Adrenal gland (tissue), 19 donors: Measurements from ENCODE around the gene GPR35. TPM values are rescaled to one million over a fixed set of nuclear protein-coding genes. Genes with fewer than 3 reads are reported as not detected.
A peak's percentile ranks its signal among the peaks of the same experiment; 100 is the strongest.

Experiments
- DNase-seq, 7 donors: peaks; one replicate each; pipeline ENCODE4 v3.0.0-alpha.2; 2019 to 2020
- H3K27ac ChIP-seq, 5 donors: fragments of 200-600 bp; sonication (generic) in 4 of 5; 1 replicate in 3 of 5; 2 replicates in 2 of 5; pipeline versions ENCODE4 v1.5.1 to v1.8.0; 2016 to 2020; ENCODE audit warnings: mild to moderate bottlenecking in 1 of 5
- H3K27me3 ChIP-seq: fragments of 200-600 bp; 2 replicates; pipeline ENCODE4 v1.8.0; 2021
- H3K36me3 ChIP-seq, 2 donors: fragments of 200-600 bp; replicated peaks in 1 of 2; 1 replicate in 1 of 2; 2 replicates in 1 of 2; pipeline versions ENCODE4 v1.5.1 to v1.8.0; 2018 to 2022
- H3K4me1 ChIP-seq, 2 donors: fragments of 200-600 bp; replicated peaks in 1 of 2; 1 replicate in 1 of 2; 2 replicates in 1 of 2; pipeline versions ENCODE4 v1.5.1 to v1.8.0; 2018 to 2021
- H3K4me3 ChIP-seq, 4 donors: fragments of 200-600 bp; sonication (generic) in 3 of 4; one replicate each; pipeline ENCODE4 v1.5.1; 2016 to 2018
- H3K9me3 ChIP-seq, 3 donors: fragments of 200-600 bp; sonication (generic) in 1 of 3; replicated peaks in 1 of 3; 1 replicate in 2 of 3; 2 replicates in 1 of 3; pipeline versions ENCODE4 v1.5.1 to v1.8.0; 2016 to 2021
- CTCF ChIP-seq, 6 experiments: fragments of 450-650 bp in 4 of 6; fragments of 200-600 bp in 2 of 6; sonication (generic) in 1 of 6; IDR thresholded peaks; 1 replicate in 5 of 6; 2 replicates in 1 of 6; pipeline versions ENCODE4 v1.5.1 to v1.8.0; 2016 to 2021; ENCODE audit warnings: antibody characterized with exemption in 6 of 6, mild to moderate bottlenecking in 2 of 6, moderate library complexity in 1 of 6
- POLR2A ChIP-seq, 2 donors: fragments of 450-650 bp; IDR thresholded peaks; one replicate each; pipeline ENCODE4 v1.6.1; 2017; ENCODE audit warnings: antibody characterized with exemption in 2 of 2, mild to moderate bottlenecking in 2 of 2, moderate library complexity in 1 of 2
- WGBS, 4 donors: extraction: QIAGEN DNeasy Blood & Tissue Kit in 2 of 4; methylation state at CpG; one replicate each; pipeline versions ENCODE4 v1.1.5 to v1.1.7; 2013 to 2017; 5-methylcytosine and 5-hydroxymethylcytosine counted together
- intact Hi-C, 2 donors: fragments of 100-400 bp; cut with DNase I; formaldehyde crosslinking; loops; one replicate each; pipeline versions ENCODE4 v1.14.1 to v1.15.0; 2022 to 2023
- long read RNA-seq, 10 donors: library from polyadenylated mRNA in 3 of 10; unstranded in 2 of 10; stranded (forward) in 1 of 10; transcript quantifications; one replicate each; pipeline ENCODE4 v2.0.0 and lab custom pipeline, GENCODE V29; 2021 to 2026
- polyA plus RNA-seq, 3 donors: library from polyadenylated mRNA; stranded (reverse); fragments of 200-250 nt in 2 of 3; fragments of 350-450 nt in 1 of 3; fragmentation: Illumina TruSeq in 1 of 3; extraction: RNeasy Lipid Tissue Mini Kit (QIAGEN cat#74804) in 1 of 3; gene quantifications; one replicate each; pipeline ENCODE4 v1.2.3, GENCODE V29; 2013 to 2014
- total RNA-seq, 9 donors: library from RNA; depleted of rRNA in 4 of 9; stranded (reverse); fragments of >200 nt in 4 of 9; fragments of 120-200 nt in 1 of 9; fragmentation: NEBNext Ultra II Directional in 1 of 9; extraction: Animal tissue kit (Norgen Biotek cat#: 25700) in 1 of 9; gene quantifications; one replicate each; pipeline versions ENCODE4 v1.1.0 to v1.2.4, GENCODE V29; 2013 to 2023
- donor health status: healthy with polysubstance abuse.
- donor health status: Bipolar disorder and iron deficiency.
- donor health status: DM: yes; HTN: yes; CAD: no.
- donor health status: DM: no; HTN: no; CAD: no.
- donor health status: DM: no; HTN: no; CAD: no.
- donor health status: DM: yes; HTN: yes; CAD: no.

GPR35 gene, protein sequence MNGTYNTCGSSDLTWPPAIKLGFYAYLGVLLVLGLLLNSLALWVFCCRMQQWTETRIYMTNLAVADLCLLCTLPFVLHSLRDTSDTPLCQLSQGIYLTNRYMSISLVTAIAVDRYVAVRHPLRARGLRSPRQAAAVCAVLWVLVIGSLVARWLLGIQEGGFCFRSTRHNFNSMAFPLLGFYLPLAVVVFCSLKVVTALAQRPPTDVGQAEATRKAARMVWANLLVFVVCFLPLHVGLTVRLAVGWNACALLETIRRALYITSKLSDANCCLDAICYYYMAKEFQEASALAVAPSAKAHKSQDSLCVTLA
- total RNA-seq (1 to 10 TPM in 4 of 9 donors, under 1 TPM in 4, not detected in 1; 0.32 to 1.4 (median 0.99) TPM), polyA plus RNA-seq (1 to 10 TPM in 2 of 3 donors, under 1 TPM in 1; 0.07 to 5.7 (median 3.5) TPM)
- long read RNA-seq, donor 1, result 0 reads
- long read RNA-seq, donor 2, transcript GPR35-205 (1 exons, 3,821 nt), result major isoform, 6 of 6 reads
- long read RNA-seq, donor 2, partial matches to known transcripts, result 0 of 6 reads
- long read RNA-seq, donor 2, other reads (novel, unspliced or antisense), result 0 of 6 reads
- long read RNA-seq, donor 3, partial matches to known transcripts, result 0 of 1 reads
- long read RNA-seq, donor 3, other reads (novel, unspliced or antisense), result 0 of 1 reads
- long read RNA-seq, donor 4, result 0 reads
- long read RNA-seq, donor 5, result 0 reads
- long read RNA-seq, donor 6, result 0 reads
- long read RNA-seq, donor 7, partial matches to known transcripts, result 0 of 1 reads
- long read RNA-seq, donor 7, other reads (novel, unspliced or antisense), result 0 of 1 reads
- long read RNA-seq, donor 8, partial matches to known transcripts, result 0 of 1 reads
- long read RNA-seq, donor 8, other reads (novel, unspliced or antisense), result 0 of 1 reads
- long read RNA-seq, donor 9, partial matches to known transcripts, result 0 of 2 reads
- long read RNA-seq, donor 9, other reads (novel, unspliced or antisense), result 0 of 2 reads
- long read RNA-seq, donor 10, partial matches to known transcripts, result 0 of 3 reads
- long read RNA-seq, donor 10, other reads (novel, unspliced or antisense), result 0 of 3 reads

DNA sequence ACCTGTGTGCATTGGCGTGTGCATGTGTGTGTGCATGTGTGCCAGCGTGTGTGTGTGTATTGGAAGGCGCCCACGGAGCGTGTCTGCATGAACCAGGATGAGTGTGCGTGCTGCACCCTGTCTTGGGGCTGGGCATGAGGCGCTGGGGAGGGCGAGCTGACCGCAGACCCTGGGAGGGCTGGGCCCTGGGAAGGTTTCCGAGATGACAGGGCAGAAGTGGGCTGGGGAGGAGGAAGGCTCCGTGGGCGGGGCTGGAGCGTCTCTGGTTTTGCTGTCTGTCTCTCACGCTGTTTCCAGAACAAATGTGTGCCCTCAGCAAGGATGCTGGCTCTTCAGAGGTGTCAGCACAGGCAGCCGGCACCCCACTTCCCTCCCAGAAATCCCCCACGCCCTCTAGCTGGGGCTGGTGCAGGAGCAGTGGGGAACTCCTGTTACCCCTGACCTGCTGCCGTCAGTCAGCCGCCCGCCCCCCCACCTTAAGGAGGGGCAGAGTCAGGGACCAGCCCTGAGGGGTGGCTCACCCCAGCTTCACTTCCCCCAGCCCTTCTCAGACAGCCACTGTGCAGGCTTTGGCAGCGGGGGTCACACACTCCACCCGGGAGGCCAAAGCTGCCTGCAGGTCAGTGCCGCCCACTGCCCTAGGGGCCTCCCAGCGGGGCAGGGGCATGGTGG, at the start of gene GPR35:
GPR35 (plus strand) TSS at position 531 of the 672 bp plus-strand sequence. CDS start 4,473 bp downstream, outside the sequence.
- intact Hi-C loops, result no loop called here
- peak within 1 kb of the TSS in 1 of 5 donors; percentile 14 for H3K27ac ChIP-seq
- H3K4me3 ChIP-seq, result no peak within 1 kb of the TSS
- peaks cover 3% of the 10 kb centered on the region for H3K27me3 ChIP-seq
- TF ChIP-seq CTCF (IDR thresholded peaks at IDR 0.05), result no peak
- no peaks in the 10 kb centered on the region for H3K36me3 ChIP-seq
- H3K9me3 ChIP-seq, result no peaks in the 10 kb centered on the region
- no peaks in the 10 kb centered on the region for H3K4me1 ChIP-seq
- peak in 3 of 7 donors; percentile 11 to 25 (median 16) for DNase-seq
- 48 to 63% (median 57%) methylated on average over 15 to 23 of the region's 23 CpGs for WGBS, 4 donors

- Histone ChIP-seq H3K4me1 (peaks cover 28 to 29% of the 10 kb centered on the region in 2 donors), H3K27ac (no peak overlapping the region)
These were observed 49.2 kb upstream of the GPR35 start for GRCh38 chr2:240576036-240576435.

GRCh38 chr2:240576436-240577205, 48.7 kb upstream of the GPR35 start:
- Histone ChIP-seq H3K27ac (no peak overlapping the region), H3K36me3 (peaks cover 0 to 40% of the 10 kb centered on the region in 2 donors), H3K27me3 (no peaks in the 10 kb centered on the region), H3K9me3 (no peaks in the 10 kb centered on the region), H3K4me1 (peaks cover 28 to 29% of the 10 kb centered on the region in 2 donors), H3K4me3 (no peak overlapping the region)
- intact Hi-C loops, result no loop called here
- TF ChIP-seq CTCF (IDR thresholded peaks at IDR 0.05) (no peak), POLR2A (IDR thresholded peaks at IDR 0.05) (no peak)
- DNase-seq, result no peak
- WGBS, 4 donors, result 87 to 94% (median 90%) methylated on average over 14 to 32 of the region's 32 CpGs

More at GRCh38 chr2:240576036-240576435, 49.2 kb upstream of the GPR35 start:
- DNase-seq, result no peak
- no peak for TF ChIP-seq CTCF (IDR thresholded peaks at IDR 0.05)
- no peak for TF ChIP-seq POLR2A (IDR thresholded peaks at IDR 0.05)
- peaks cover 0 to 40% of the 10 kb centered on the region in 2 donors for H3K36me3 ChIP-seq
- no peaks in the 10 kb centered on the region for H3K27me3 ChIP-seq
- no peak overlapping the region for H3K4me3 ChIP-seq
- 65 to 79% (median 76%) methylated on average over 2 to 6 of the region's 6 CpGs for WGBS, 4 donors
- H3K9me3 ChIP-seq, result no peaks in the 10 kb centered on the region
- intact Hi-C loops, result no loop called here
